ENCODE results near the gene MYH7. TPM values are rescaled to one million over a fixed set of nuclear protein-coding genes. Genes with fewer than 3 reads are reported as not detected.

The MYH7 gene
- polyA plus RNA-seq, 1 donor from 2014 or later: 0.12 TPM

DNA sequence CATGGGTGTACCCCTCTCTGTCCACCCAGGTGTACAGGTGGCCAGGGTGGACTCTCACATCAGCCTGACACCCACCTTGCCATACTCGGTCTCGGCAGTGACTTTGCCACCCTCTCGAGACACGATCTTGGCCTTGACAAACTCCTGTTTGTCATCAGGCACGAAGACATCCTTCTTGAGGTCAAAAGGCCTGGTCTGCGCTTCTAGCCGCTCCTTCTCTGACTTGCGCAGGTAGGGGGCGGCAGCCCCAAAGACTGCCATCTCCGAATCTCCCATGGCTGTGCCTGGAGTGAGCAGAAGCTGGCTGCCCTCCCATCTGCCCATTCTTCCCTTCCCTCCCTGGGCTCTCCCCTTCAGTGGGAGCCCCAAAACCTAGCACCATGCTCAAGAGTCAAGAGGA is 2.0 kb downstream of the MYH7 start:
- no peaks in the 10 kb centered on the region for H3K79me2 ChIP-seq (replicated peaks; ENCODE audit: insufficient read depth, low read length)
- no peak overlapping the region for H3K9ac ChIP-seq (ENCODE audit: low read length)
- H3F3A ChIP-seq (ENCODE audit: insufficient read depth, low read length, poor library complexity, severe bottlenecking): peaks cover 5% of the 10 kb centered on the region
- no peak overlapping the region for H3K4me3 ChIP-seq (ENCODE audit: low read length)
- H3K9me2 ChIP-seq (ENCODE audit: insufficient read depth, low read length): no peaks in the 10 kb centered on the region
- H3K4me2 ChIP-seq (ENCODE audit: low read length): no peak overlapping the region
- no peaks in the 10 kb centered on the region for H3K36me3 ChIP-seq (ENCODE audit: insufficient read depth, low read length)
- no peak overlapping the region for H3K27ac ChIP-seq (ENCODE audit: low read length)
- H3K27me3 ChIP-seq (ENCODE audit: insufficient read depth, low read depth, low read length): no peaks in the 10 kb centered on the region
- TF ChIP-seq TAF1 (IDR thresholded peaks at IDR 0.05; ENCODE audit: low read depth) (no peak), EZH2 (IDR thresholded peaks at IDR 0.05; ENCODE audit: borderline replicate concordance, insufficient read depth, low read length, poor library complexity, severe bottlenecking) (no peak), SMC3 (conservative IDR thresholded peaks at IDR 0.05; ENCODE audit: poor library complexity) (no peak), EP300 (conservative IDR thresholded peaks at IDR 0.05; ENCODE audit: poor library complexity, severe bottlenecking) (no peak), POLR2AphosphoS5 (IDR thresholded peaks at IDR 0.05) (no peak), RAD21 (conservative IDR thresholded peaks at IDR 0.05) (no peak), REST (IDR thresholded peaks at IDR 0.05; ENCODE audit: borderline replicate concordance) (no peak)
- H2AFZ ChIP-seq (ENCODE audit: low read depth, low read length): no peak overlapping the region
- H4K20me1 ChIP-seq (ENCODE audit: insufficient read depth): no peaks in the 10 kb centered on the region
- H3K9me3 ChIP-seq (ENCODE audit: low read length): no peaks in the 10 kb centered on the region

DNA sequence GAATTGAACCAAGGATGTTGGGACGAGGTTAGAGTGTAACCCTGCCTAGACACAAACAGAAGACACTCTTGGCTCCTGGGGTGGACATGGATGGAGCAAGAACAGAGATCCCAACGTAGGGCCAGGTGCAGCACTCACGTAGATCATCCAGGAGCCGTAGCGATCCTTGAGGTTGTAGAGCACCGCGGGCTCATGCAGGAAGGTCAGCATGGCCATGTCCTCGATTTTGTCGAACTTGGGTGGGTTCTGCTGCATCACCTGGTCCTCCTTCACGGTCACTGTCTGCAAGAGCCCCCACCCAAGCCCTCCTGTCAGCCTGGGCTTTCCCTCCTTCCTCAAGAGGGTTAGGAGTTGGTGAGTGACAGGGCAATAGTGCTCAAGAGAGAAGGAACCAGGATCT is 2.5 kb downstream of the MYH7 start:
- no peaks in the 10 kb centered on the region for H3K36me3 ChIP-seq (ENCODE audit: insufficient read depth, low read length)
- H3K4me2 ChIP-seq (ENCODE audit: low read length): no peak overlapping the region
- no peaks in the 10 kb centered on the region for H3K9me3 ChIP-seq (ENCODE audit: low read length)
- H3K9ac ChIP-seq (ENCODE audit: low read length): no peak overlapping the region
- no peak overlapping the region for H3K4me3 ChIP-seq (ENCODE audit: low read length)
- H3K79me2 ChIP-seq (replicated peaks; ENCODE audit: insufficient read depth, low read length): no peaks in the 10 kb centered on the region
- TF ChIP-seq MXI1 (conservative IDR thresholded peaks at IDR 0.05; ENCODE audit: poor library complexity, severe bottlenecking): no peak
- no peak for TF ChIP-seq RAD21 (conservative IDR thresholded peaks at IDR 0.05)
- TF ChIP-seq TAF1 (IDR thresholded peaks at IDR 0.05; ENCODE audit: low read depth): no peak
- no peak for TF ChIP-seq REST (IDR thresholded peaks at IDR 0.05; ENCODE audit: borderline replicate concordance)
- TF ChIP-seq, protein P1, sequence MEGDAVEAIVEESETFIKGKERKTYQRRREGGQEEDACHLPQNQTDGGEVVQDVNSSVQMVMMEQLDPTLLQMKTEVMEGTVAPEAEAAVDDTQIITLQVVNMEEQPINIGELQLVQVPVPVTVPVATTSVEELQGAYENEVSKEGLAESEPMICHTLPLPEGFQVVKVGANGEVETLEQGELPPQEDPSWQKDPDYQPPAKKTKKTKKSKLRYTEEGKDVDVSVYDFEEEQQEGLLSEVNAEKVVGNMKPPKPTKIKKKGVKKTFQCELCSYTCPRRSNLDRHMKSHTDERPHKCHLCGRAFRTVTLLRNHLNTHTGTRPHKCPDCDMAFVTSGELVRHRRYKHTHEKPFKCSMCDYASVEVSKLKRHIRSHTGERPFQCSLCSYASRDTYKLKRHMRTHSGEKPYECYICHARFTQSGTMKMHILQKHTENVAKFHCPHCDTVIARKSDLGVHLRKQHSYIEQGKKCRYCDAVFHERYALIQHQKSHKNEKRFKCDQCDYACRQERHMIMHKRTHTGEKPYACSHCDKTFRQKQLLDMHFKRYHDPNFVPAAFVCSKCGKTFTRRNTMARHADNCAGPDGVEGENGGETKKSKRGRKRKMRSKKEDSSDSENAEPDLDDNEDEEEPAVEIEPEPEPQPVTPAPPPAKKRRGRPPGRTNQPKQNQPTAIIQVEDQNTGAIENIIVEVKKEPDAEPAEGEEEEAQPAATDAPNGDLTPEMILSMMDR (IDR thresholded peaks at IDR 0.05; ENCODE audit: poor library complexity, severe bottlenecking): no peak
- TF ChIP-seq EP300 (conservative IDR thresholded peaks at IDR 0.05; ENCODE audit: poor library complexity, severe bottlenecking): no peak
- TF ChIP-seq EZH2 (IDR thresholded peaks at IDR 0.05; ENCODE audit: borderline replicate concordance, insufficient read depth, low read length, poor library complexity, severe bottlenecking): no peak
- no peak for TF ChIP-seq POLR2AphosphoS5 (IDR thresholded peaks at IDR 0.05)
- no peak for TF ChIP-seq SMC3 (conservative IDR thresholded peaks at IDR 0.05; ENCODE audit: poor library complexity)
- H3F3A ChIP-seq (ENCODE audit: insufficient read depth, low read length, poor library complexity, severe bottlenecking): peaks cover 5% of the 10 kb centered on the region
- H3K27me3 ChIP-seq (ENCODE audit: insufficient read depth, low read depth, low read length): no peaks in the 10 kb centered on the region
- H3K9me2 ChIP-seq (ENCODE audit: insufficient read depth, low read length): no peaks in the 10 kb centered on the region
- H2AFZ ChIP-seq (ENCODE audit: low read depth, low read length): no peak overlapping the region
- H4K20me1 ChIP-seq (ENCODE audit: insufficient read depth): no peaks in the 10 kb centered on the region
- H3K27ac ChIP-seq (ENCODE audit: low read length): no peak overlapping the region

Measured in neural cell (in vitro differentiated cells).